ENCODE results near the gene TCERG1.

The TCERG1 gene

DNA sequence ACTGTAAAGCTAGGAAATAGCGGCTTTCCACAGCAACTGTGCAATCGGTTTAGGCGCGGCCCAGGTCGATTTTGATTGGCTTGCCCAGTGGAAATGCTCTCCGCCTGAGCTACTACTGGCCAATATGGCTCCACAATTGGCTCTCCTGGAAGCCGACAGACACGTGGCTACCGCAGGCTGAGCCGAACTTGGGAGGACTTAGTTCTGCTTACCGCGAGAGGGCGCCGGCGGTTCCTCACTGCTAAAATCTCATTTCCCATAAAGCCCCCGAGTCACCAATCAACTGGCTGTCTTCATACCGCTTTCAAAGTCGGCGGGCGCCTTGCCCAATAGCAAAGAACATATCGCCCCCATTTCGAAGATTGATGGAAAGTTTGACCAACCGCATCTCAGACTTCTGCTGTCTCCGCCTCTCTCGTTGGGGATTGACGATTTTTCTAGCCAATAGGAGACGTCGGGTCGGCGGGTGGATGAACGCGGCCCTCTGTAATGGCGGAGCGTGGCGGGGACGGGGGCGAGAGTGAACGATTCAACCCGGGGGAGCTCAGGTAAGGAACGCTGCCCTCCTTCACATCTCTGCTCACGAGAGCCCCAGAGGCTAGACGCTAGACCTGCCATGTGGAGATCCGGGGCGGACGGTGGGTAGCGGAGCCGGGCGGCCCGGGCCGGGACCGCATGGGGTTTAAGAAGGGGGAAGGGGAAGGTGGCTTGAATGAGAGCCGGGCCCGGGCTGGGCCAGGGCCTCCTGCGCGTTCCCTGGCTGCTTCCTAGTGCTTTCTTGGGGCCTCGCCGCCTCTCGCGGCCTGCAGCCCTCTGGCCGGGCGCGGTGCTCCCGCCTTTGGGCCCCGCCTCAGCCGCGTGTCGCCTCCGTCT, at the start of gene TCERG1:
TSS of gene TCERG1 (plus strand) at position 473 of the 873 bp plus-strand sequence. CDS start at position 490, 17 bp downstream.
- DNase-seq (ENCODE audit: low spot score): peak; percentile 100

DNA sequence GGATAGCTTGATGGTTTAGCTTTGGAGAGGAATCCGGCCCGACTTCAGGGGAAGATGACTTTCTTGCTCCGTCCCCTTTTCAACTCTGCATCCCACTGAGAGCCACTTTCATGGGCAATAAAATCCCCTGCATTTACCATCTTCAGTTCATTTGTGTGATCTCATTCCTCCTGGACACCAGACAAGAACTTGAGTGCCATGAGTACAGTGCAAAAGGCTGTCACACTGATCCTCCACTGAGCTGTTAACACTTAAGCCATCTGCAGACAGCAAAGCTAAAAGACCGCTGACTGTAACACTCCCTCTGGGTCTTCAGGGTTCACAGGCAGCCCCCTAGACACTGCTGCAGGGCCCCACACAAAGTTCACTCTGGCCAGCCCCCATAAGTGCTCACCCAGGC, 48.3 kb upstream of the TCERG1 start:
- DNase-seq (ENCODE audit: low spot score): no peak

DNA sequence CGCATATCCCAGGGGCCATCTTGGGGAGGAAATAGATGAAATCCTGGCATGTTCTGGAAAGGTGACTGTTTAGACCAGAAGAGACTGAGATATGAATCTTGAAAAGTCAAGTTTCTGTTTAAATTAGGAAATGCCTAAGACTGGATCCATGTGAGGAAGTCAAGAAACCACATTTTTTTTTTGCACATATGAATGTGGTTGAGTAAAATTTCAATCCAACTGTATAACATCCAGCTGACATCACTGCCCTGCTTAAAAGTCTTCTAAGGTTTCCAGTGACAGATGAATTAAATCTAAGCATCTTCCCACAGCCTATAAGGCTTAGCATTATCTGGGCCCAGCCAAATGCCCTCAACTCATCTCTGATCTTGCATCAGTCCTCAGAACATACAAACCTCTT, 47.7 kb upstream of the TCERG1 start:
- DNase-seq (ENCODE audit: low spot score): no peak

DNA sequence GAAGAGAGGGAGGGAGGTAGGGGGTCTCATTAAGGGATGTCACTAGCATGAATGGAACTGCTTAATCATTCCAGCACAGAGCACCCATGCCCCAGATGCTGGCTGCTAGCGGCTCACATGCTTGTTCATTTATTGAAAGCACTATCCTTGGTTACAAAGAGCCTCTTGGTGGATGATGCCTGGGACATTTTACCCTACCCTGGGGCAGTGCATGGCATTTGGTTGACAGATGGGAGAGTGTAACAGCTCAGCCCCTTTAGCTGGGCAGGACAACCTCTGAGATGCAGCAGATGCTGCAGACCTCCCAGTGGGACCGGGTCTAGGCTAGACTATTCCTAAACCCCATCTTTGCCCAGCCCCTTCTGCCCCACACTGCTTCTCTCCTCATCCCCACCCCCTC, 46.9 kb upstream of the TCERG1 start:
- DNase-seq (ENCODE audit: low spot score): no peak

DNA sequence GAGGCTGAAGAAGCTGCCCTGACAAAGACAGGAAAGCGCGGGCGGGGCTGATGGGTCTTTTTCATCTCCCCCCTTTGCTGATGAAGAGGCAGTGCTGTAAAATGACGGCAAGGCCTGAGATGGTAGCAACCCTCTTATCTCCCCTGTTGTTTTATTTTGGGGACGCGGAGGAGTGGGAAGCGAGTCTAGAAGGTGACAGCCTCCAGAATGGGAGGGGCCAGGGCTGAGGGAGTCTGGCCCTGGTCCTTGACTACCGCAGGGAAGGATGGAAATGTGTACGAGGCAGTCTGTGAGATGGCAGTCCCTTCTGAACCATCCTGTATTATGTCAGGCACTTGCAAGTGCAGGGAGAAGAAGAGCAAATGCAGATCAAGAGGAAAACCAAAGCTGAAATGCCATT, 46.1 kb upstream of the TCERG1 start:
- no peak for DNase-seq (ENCODE audit: low spot score)

DNA sequence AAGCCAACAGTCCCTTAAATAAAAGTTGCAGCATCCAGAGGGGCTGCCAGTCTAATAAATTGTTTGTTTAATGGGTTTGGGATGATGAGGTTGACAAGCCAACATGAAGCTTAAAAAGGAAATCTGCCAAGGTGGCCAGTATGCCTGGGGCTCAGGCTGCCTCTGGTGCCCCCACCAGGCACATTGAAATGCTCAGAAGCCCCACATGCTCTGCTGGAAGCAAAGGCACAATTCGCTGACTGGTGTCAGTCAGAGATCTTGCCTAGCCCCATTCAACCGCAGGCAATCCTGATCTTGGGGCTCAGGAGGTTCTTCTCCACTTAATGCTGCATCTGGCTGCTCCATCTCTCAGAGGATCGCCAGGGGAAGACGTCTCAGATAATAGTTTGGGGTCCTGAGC, 44.2 kb upstream of the TCERG1 start:
- no peak for DNase-seq (ENCODE audit: low spot score)

DNA sequence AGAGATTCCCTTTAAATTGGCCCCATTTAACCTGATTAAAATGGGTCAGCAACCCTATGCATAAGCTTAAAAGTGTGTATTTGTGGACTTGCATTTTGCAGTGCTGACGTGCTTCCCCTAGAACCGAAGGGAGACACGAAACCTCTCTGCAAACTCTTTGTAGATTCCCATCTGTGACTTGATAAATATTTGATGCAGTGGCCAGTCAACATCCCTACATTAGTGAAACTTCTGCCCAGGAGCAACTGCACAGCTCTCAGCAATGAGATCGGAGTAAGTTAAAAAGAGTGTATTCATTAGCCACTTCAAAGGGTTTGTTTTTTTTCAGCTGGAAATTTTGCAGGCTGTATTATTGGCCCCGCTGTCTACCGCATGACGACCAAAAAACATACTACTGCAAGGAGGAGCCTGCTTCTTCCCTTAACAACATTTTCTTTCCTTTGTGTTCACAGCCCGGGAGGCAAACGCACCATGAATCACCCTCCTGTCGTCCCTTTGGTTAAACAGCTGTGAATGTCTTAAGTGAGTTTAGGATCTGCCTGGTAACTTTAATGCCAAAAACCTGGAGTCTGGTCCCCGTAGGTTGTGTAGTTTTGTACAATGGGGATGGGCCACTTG, 38.0 kb upstream of the TCERG1 start:
- DNase-seq (ENCODE audit: low spot score): no peak

DNA sequence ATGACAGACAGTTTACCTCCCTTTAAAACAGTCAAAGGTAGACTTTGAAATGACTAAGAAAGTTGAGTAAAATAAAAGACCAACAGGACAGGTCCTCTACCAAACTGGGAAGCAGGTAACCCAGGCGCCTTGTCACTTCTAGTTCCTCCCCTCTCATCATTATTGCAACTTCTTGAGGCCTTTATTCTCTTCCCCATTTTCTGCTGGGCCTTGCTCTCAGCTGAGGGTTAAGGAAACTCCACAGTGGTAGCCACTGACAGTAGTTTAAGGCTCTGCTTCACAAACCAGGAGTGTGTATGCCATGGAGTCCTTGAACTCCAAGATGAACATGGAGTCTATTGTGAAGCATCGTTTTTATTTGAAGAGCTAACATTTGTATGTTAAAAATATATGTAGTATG, 36.9 kb upstream of the TCERG1 start:
- DNase-seq (ENCODE audit: low spot score): no peak

DNA sequence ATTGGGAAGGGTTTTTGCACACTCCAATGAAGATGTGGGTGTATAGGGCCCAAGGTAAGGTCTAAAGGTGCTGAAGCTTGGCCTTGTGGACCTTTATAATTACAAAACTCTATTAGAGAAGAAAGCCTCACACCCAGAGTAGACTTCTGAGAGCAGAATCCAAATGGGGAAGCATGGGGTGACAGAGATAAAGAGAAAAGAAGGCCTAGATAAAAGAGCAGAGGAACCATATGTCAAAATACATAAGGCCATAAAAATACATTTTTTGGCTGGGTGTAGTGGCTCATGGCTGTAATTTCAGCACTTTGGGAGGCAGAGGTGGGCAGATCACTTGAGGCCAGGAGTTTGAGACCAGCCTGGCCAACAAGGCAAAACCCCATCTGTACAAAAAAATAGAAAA, 27.4 kb upstream of the TCERG1 start:
- no peak for DNase-seq (ENCODE audit: low spot score)

DNA sequence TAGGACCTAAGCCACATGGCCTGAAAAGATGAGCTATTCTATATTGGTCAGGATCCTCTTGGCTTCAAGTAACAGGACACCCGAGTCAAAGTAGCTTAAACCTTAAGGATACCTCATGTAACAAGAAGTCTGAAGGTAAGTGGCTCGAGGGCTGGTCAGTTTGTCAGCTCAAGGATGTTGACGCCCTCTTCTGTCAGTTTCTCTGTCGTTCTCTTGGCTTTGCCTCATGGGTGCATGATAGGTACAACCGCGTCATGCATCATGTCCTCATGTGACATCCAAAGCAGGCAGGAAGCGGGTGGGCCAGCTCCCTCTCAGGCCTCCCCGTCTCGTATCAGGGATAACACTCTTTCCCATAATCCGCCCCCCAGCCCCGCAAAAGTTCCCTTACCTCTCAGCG, 22.1 kb upstream of the TCERG1 start:
- no peak for DNase-seq (ENCODE audit: low spot score)

DNA sequence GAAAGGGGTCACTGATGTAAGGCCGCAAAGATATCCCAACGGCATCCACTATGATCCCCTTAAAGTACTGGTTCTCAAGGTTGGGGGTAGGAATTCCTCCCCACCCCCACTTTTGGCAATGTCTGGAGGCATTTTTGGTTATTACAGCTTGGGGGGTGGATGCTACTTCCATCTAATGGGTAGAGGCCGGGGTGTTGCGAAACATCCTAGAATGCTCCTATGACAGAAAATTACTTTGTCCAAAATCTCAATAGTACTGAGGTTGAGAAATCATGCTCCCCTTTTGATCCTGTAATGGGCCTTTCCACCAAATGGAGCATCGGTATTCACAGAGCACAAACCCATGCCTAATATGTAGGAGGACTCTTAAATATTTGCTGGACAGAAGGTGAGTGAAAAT, 20.8 kb upstream of the TCERG1 start:
- DNase-seq (ENCODE audit: low spot score): no peak

DNA sequence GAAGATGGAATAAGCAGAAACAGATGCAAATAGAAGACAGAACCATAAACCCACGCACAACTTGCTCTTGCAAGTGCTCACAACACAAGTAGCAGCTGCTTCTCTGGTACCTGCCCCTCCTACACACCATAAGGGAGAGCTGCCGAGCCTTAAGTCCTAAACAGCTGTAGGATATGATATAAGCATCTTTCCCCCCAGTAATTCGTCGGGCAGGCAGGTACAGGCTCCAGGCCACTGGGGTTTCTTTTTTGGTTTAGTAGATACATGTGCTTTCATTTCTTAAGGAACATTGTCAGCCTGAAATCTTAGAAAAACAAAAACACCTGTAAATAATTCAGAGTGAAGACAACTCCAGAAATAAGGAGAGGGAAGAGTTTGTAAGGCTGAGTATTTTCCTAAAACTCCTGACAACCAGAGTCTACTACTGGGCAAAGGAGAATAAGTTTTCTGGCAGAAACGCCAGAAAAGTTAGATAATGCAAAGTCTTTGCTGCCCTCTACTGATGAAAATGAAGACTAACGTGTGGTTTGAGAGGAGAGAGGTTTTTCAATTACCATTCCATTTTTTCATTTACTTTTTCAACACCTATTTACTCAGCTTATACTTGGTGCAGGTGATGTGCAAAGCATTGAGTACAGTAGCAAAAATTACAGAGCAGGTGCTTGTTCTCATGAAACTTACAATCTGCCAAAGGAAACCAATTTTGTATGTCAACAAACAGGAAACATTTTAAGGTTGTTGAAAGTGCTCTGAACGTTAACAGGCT, 20.1 kb upstream of the TCERG1 start:
- DNase-seq (ENCODE audit: low spot score): peak; percentile 43

DNA sequence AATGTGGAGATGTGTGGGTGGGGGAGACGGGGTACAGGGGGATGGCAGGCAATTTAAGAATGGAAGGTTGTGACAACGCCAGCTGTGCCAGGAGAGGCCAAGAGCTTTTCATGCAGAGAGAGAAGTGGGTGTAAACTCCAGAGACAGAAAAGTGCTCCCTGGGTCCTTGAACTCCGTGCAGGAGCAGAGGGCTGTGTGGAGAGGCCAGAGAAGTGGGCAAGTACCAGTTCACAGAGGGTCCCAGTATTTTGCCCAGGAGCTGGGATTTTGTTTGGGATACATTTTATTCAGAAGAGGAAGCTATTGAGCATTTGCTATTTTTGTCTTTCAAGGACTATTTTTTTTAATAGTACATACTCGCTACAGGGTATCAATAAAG, 19.5 kb upstream of the TCERG1 start:
- DNase-seq (ENCODE audit: low spot score): no peak

DNA sequence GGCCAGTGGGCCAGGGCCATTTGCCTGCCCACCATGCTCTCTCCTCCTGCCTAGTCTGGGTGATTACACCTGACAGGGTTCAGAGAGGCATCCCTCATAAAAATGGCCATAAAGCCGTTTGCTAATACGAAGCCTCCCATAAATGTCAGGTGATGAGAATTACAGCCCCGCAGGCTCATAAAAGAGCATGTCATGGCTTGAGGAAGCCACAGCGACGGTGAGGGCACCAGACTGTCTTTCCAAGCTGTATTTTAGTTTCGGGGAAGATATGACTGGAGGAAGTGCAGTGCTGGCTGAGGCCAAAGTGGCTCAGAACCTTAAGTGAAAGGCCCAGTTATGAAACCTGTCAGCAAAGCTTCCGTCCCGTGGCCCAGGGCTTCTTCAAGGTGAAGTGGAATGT, 18.5 kb upstream of the TCERG1 start:
- no peak for DNase-seq (ENCODE audit: low spot score)

DNA sequence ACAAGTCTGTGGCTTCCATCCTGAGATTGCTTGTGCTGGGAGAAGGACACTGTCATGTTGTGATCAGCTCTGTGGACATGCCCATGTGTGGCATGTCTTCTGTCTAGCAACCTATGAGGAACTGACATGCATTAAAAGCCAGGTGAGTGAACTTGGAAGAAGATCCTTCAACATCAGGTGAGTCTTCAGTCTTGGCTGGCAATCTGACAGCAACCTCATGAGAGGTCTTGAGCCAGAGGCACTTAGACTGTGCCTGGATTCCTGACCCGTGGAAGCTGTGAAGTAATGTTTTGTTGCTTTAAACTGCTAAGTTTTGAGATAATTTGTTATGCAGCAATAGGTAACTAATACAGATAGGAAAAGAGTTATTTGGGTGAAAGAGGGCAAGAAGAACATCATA, 6.8 kb upstream of the TCERG1 start:
- DNase-seq (ENCODE audit: low spot score): no peak

DNA sequence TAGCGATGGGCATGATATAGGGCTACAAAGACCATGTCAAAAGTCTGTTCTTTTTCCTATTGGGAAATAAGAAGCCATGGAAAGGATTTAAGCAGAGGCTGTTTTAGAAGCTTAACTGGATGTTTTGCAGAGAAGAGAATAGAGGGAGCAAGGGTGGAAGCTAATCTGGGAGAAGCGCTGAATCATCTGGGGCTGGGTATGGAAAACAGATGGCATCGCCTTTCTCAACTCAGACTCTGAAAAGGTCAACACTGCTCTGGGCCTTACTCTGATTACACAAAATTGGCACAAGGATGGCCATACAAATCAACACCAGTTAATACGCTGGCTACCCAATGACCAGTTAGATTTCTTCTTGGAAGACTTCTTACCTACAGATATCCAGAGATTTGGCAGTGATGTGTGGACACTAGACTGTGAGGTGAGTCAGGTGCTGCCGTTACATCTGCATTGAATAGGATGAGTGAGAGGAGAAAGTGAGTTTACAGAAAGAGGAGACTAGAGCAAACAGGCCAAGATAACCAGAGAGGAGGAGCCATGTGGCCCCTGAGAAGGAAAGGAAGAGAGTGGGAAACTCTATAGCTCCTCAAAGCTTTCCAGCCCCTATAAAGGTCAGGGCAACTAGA, 6.2 kb upstream of the TCERG1 start:
- no peak for DNase-seq (ENCODE audit: low spot score)

DNA sequence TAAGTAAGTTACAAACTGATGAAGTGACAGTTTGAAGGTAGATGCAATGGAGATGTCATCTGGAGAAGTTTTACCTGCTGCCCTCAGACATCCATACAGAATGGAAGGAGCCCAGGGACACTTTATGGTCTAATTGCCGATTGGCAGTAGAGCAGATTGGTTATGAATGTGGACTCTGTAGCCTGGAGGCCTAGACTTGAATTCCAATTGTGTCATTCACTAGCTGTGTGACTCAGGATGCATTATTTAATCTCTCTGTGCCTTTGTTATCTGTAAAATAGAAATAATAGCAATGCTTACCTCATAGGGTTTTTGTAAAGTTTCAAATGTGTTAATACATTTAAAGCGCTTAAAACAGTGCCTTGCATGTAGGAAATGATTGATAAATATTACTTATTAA, 5.2 kb upstream of the TCERG1 start:
- DNase-seq (ENCODE audit: low spot score): no peak

DNA sequence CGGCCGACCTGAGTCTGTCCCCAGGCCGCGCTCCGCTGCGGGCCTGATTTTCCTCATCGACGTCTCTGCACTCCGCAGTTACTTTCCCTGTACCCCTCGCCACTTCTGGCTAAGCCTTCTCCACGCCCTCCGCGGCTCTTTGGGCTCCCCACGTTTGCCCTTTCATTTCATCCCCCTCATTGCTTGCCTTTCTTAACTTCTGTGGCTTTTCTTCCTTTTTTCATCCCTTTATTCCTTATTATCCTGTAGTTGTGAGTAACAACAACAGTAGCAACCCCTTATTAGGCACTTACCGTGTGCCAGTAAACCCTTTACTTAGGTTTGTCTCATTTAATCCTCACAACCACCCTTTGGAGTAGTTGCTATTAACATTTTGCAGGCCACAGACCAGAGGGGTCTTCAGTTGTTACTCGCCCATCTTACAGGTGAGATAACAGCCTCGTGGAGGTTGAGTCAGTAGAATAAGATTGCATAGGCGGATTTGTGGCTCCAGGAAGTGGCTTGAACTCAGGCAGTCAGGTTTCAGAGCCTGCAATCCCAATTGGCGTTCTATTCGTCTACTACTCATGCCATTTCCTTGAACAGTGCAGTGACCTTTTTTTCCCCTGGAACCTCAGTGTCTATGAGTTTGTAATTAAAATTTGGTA, 724 bp downstream of the TCERG1 start:
- peak; percentile 23 for DNase-seq (ENCODE audit: low spot score)

DNA sequence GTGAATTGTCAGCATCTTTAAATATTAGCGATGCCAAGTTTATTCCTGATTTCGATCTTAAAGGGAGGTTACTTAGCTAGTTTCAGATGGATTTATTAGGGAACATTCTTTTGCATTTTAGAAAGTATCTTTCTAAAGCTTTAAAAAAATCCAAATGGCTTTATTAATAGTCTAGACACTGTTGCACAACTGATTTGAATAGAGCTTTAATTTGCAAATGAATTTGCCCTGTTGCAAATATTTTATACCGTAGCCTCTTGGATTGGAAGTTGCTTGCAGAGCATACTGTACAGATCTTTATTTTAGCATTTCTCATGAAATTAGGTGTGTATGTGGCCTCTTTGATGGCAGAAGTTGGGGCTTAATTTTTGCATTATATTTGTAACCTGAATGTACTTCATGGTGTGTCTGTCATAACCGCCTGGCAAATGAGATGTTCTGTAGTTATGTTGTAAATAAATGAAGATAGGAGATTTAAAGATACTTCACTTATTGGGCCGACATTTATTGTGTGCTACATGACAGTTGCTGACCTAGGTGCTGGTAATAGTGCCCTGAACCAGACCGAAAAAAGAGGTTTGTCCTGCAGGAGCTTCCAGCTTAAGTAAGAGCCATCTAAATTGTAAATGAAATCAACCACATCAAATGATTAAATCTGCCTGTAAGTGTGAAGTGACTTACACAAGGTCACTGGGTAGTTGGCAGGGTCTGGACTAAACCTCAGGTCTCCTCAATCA, 1.8 kb downstream of the TCERG1 start:
- DNase-seq (ENCODE audit: low spot score): no peak

DNA sequence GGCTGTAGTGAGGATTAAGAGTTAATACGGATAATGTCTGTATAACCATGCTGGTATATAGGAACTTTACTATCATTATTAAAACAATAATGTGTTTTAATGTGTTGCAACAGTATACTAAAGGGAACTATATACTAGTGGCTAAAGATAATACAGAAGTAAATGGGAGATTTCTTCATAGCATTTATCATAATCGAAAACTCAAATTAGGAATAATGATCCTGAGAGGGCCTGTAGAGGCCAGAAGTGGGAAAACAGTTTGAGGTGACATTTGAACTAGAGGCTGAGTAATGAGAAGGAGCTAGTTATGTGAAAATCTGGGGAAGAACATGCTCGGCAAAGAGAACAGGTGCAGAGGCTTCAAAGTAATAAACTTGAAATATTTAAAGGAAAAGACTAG, 2.9 kb downstream of the TCERG1 start:
- no peak for DNase-seq (ENCODE audit: low spot score)

DNA sequence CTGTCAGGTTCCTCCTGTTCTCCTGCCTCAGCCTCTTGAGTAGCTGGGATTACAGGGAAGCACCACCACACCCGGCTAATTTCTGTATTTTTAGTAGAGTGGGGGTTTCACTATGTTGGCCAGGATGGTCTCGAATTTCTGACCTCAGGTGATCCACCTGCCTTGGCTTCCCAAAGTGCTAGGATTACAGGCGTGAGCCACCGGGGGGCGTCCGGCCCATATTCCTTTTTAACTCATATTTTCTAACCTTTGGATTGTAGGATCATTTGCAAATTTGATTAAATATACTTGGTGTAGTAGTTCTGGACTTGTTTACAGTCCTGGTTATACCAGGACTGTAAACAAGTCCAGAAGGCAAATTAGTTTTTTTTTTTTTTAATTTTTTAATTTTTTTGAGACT, 4.3 kb downstream of the TCERG1 start:
- DNase-seq (ENCODE audit: low spot score): no peak
